GM23248 (cell line): ENCODE data around the gene GTF2E1.

Experiments
- EZH2 ChIP-seq: fragments of 200-600 bp; sonication (generic); IDR thresholded peaks from 2 replicates; pipeline ENCODE4 v1.6.1; 2018; ENCODE audit warnings: antibody characterized with exemption, mild to moderate bottlenecking; ENCODE audit not compliant: insufficient read depth, poor library complexity, severe bottlenecking
- EZH2phosphoT487 ChIP-seq: fragments of 200-600 bp; sonication (generic); IDR thresholded peaks from 2 replicates; pipeline ENCODE4 v1.6.1; 2018; ENCODE audit warnings: antibody characterized with exemption, moderate library complexity, mild to moderate bottlenecking, low read depth; ENCODE audit not compliant: insufficient read depth

DNA sequence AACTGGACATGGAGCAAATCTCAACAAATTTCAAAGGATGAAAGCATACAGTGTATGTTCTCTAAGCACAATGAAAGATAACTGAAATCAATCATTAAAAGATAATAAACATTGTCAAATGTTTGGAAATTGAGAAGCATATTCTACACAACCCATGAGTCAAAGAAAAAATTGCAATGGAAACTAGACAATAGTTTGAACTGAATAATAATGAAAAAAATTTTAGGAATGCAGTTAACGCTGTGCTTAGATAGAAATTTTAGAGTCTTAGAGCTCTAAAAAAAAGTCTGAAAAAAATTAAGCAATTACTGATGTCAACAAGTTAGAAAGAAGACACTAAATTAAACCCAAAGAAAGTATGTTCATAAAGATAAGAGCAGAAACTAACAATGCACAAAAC is 15.8 kb upstream of the GTF2E1 start:
- TF ChIP-seq EZH2phosphoT487: no peak
- no peak for TF ChIP-seq EZH2
